Left lung (tissue), 14 donors: Measurements from ENCODE around the gene ANAPC5. TPM values are rescaled to one million over a fixed set of nuclear protein-coding genes. Genes with fewer than 3 reads are reported as not detected.

ENCODE experiments used
- ATAC-seq: fragments of 200-7000 bp; cut with Tn5 transposase; one replicate; pipeline ENCODE4 v1.9.1; 2020; ENCODE audit warnings: moderate library complexity
- DNase-seq, 4 donors: peaks; one replicate each; pipeline ENCODE4 v3.0.0-alpha.2; 2013 to 2020
- H3K27ac ChIP-seq, 2 donors: fragments of 200-600 bp; sonication (generic) in 1 of 2; one replicate each; pipeline versions ENCODE4 v1.5.0 to v1.8.0; 2020 to 2021
- H3K27me3 ChIP-seq, 2 donors: fragments of 200-600 bp; sonication (generic) in 1 of 2; one replicate each; pipeline versions ENCODE4 v1.5.0 to v1.8.0; 2020 to 2021
- H3K36me3 ChIP-seq, 2 donors: fragments of 200-600 bp; sonication (generic) in 1 of 2; one replicate each; pipeline versions ENCODE4 v1.5.0 to v1.8.0; 2020 to 2021
- H3K4me1 ChIP-seq, 2 donors: fragments of 200-600 bp; one replicate each; pipeline ENCODE4 v1.8.0; 2021
- H3K4me3 ChIP-seq, 2 donors: fragments of 200-600 bp; sonication (generic) in 1 of 2; one replicate each; pipeline versions ENCODE4 v1.5.0 to v1.8.0; 2020 to 2021; ENCODE audit warnings: mild to moderate bottlenecking in 1 of 2
- H3K9me3 ChIP-seq, 2 donors: fragments of 200-600 bp; sonication (generic) in 1 of 2; one replicate each; pipeline versions ENCODE4 v1.5.0 to v1.8.0; 2020 to 2021
- intact Hi-C, 2 donors: fragments of 100-400 bp; cut with DNase I; formaldehyde crosslinking; loops; one replicate each; pipeline versions ENCODE4 v1.11.2 to v1.14.2; 2022
- long read RNA-seq, 12 donors: library from polyadenylated mRNA in 2 of 12; unstranded in 2 of 12; transcript quantifications; one replicate each; pipeline ENCODE4 v2.0.0 and lab custom pipeline, GENCODE V29; 2019 to 2026
- polyA plus RNA-seq, 6 donors: library from polyadenylated mRNA; unstranded; fragments of 120-200 nt; gene quantifications; one replicate each; pipeline ENCODE4 v1.2.1, GENCODE V29; 2013; ENCODE audit not compliant: insufficient read length in 6 of 6
- total RNA-seq, 2 donors: library from RNA; stranded (reverse); fragmentation: NEBNext Ultra II Directional; extraction: Animal tissue kit (Norgen Biotek cat#: 25700); gene quantifications; one replicate each; pipeline ENCODE4 v1.2.1, GENCODE V29; 2021
- TF ChIP-seq, protein P1 (sequence below), 2 donors: fragments of 200-600 bp; sonication (generic) in 1 of 2; IDR thresholded peaks; one replicate each; pipeline versions ENCODE4 v1.5.0 to v1.8.0; 2021; ENCODE audit warnings: antibody characterized with exemption in 2 of 2
- donor health status: DM: no; HTN: yes; CAD: no.
- donor health status: DM: no; HTN: no; CAD: no.

The ANAPC5 gene, protein sequence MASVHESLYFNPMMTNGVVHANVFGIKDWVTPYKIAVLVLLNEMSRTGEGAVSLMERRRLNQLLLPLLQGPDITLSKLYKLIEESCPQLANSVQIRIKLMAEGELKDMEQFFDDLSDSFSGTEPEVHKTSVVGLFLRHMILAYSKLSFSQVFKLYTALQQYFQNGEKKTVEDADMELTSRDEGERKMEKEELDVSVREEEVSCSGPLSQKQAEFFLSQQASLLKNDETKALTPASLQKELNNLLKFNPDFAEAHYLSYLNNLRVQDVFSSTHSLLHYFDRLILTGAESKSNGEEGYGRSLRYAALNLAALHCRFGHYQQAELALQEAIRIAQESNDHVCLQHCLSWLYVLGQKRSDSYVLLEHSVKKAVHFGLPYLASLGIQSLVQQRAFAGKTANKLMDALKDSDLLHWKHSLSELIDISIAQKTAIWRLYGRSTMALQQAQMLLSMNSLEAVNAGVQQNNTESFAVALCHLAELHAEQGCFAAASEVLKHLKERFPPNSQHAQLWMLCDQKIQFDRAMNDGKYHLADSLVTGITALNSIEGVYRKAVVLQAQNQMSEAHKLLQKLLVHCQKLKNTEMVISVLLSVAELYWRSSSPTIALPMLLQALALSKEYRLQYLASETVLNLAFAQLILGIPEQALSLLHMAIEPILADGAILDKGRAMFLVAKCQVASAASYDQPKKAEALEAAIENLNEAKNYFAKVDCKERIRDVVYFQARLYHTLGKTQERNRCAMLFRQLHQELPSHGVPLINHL
- total RNA-seq (100 to 1,000 TPM in 1 of 2 donors, 10 to 100 TPM in 1; 84.8 to 108 TPM), polyA plus RNA-seq (100 to 1,000 TPM; 143 to 206 (median 181) TPM)
- long read RNA-seq, donor 1, transcript ANAPC5-218 (17 exons, 2,400 nt) = major isoform, 9 of 80 reads
- long read RNA-seq, donor 1, transcript ANAPC5-203 (2 exons, 1,141 nt) = minor isoform, 5 of 80 reads
- long read RNA-seq, donor 1, partial matches to known transcripts = 59 of 80 reads
- long read RNA-seq, donor 1, other reads (novel, unspliced or antisense) = 0 of 80 reads
- long read RNA-seq, donor 2, transcript ANAPC5-201 (17 exons, 2,513 nt) = major isoform, 10 of 40 reads
- long read RNA-seq, donor 2, partial matches to known transcripts = 23 of 40 reads
- long read RNA-seq, donor 2, other reads (novel, unspliced or antisense) = 0 of 40 reads
- long read RNA-seq, donor 3, transcript ANAPC5-201 (17 exons, 2,513 nt) = major isoform, 7 of 33 reads
- long read RNA-seq, donor 3, partial matches to known transcripts = 19 of 33 reads
- long read RNA-seq, donor 3, other reads (novel, unspliced or antisense) = 0 of 33 reads
- long read RNA-seq, donor 4, transcript ANAPC5-218 (17 exons, 2,400 nt) = minor isoform, 13 of 48 reads
- long read RNA-seq, donor 4, transcript ANAPC5-201 (17 exons, 2,513 nt) = major isoform, 14 of 48 reads
- long read RNA-seq, donor 4, partial matches to known transcripts = 14 of 48 reads
- long read RNA-seq, donor 4, other reads (novel, unspliced or antisense) = 7 of 48 reads
- long read RNA-seq, donor 5, transcript ANAPC5-203 (2 exons, 1,141 nt) = major isoform, 5 of 71 reads
- long read RNA-seq, donor 5, partial matches to known transcripts = 56 of 71 reads
- long read RNA-seq, donor 5, other reads (novel, unspliced or antisense) = 0 of 71 reads
- long read RNA-seq, donor 6, transcript ANAPC5-218 (17 exons, 2,400 nt) = major isoform, 6 of 26 reads
- long read RNA-seq, donor 6, transcript ANAPC5-201 (17 exons, 2,513 nt) = minor isoform, 5 of 26 reads
- long read RNA-seq, donor 6, partial matches to known transcripts = 11 of 26 reads
- long read RNA-seq, donor 6, other reads (novel, unspliced or antisense) = 0 of 26 reads
- long read RNA-seq, donor 7, transcript ANAPC5-201 (17 exons, 2,513 nt) = minor isoform, 7 of 73 reads
- long read RNA-seq, donor 7, transcript ANAPC5-208 (9 exons, 2,077 nt) = major isoform, 11 of 73 reads
- long read RNA-seq, donor 7, partial matches to known transcripts = 47 of 73 reads
- long read RNA-seq, donor 7, other reads (novel, unspliced or antisense) = 0 of 73 reads
- long read RNA-seq, donor 8, transcript ANAPC5-208 (9 exons, 2,077 nt) = major isoform, 11 of 80 reads
- long read RNA-seq, donor 8, transcript ANAPC5-201 (17 exons, 2,513 nt) = minor isoform, 6 of 80 reads
- long read RNA-seq, donor 8, transcript ANAPC5-203 (2 exons, 1,141 nt) = minor isoform, 6 of 80 reads
- long read RNA-seq, donor 8, partial matches to known transcripts = 52 of 80 reads
- long read RNA-seq, donor 8, other reads (novel, unspliced or antisense) = 0 of 80 reads
- long read RNA-seq, donor 9 = 0 reads
- long read RNA-seq, donor 10, transcript ANAPC5-201 (17 exons, 2,513 nt) = major isoform, 35 of 82 reads
- long read RNA-seq, donor 10, transcript ANAPC5-218 (17 exons, 2,400 nt) = minor isoform, 25 of 82 reads
- long read RNA-seq, donor 10, partial matches to known transcripts = 13 of 82 reads
- long read RNA-seq, donor 10, other reads (novel, unspliced or antisense) = 8 of 82 reads
- long read RNA-seq, donor 11, transcript ANAPC5-208 (9 exons, 2,077 nt) = major isoform, 7 of 63 reads
- long read RNA-seq, donor 11, transcript ANAPC5-218 (17 exons, 2,400 nt) = minor isoform, 6 of 63 reads
- long read RNA-seq, donor 11, transcript ANAPC5-201 (17 exons, 2,513 nt) = major isoform, 7 of 63 reads
- long read RNA-seq, donor 11, partial matches to known transcripts = 36 of 63 reads
- long read RNA-seq, donor 11, other reads (novel, unspliced or antisense) = 0 of 63 reads
- long read RNA-seq, donor 12, transcript ANAPC5-218 (17 exons, 2,400 nt) = minor isoform, 7 of 54 reads
- long read RNA-seq, donor 12, transcript ANAPC5-201 (17 exons, 2,513 nt) = major isoform, 10 of 54 reads
- long read RNA-seq, donor 12, transcript ANAPC5-208 (9 exons, 2,077 nt) = minor isoform, 8 of 54 reads
- long read RNA-seq, donor 12, partial matches to known transcripts = 29 of 54 reads
- long read RNA-seq, donor 12, other reads (novel, unspliced or antisense) = 0 of 54 reads

DNA sequence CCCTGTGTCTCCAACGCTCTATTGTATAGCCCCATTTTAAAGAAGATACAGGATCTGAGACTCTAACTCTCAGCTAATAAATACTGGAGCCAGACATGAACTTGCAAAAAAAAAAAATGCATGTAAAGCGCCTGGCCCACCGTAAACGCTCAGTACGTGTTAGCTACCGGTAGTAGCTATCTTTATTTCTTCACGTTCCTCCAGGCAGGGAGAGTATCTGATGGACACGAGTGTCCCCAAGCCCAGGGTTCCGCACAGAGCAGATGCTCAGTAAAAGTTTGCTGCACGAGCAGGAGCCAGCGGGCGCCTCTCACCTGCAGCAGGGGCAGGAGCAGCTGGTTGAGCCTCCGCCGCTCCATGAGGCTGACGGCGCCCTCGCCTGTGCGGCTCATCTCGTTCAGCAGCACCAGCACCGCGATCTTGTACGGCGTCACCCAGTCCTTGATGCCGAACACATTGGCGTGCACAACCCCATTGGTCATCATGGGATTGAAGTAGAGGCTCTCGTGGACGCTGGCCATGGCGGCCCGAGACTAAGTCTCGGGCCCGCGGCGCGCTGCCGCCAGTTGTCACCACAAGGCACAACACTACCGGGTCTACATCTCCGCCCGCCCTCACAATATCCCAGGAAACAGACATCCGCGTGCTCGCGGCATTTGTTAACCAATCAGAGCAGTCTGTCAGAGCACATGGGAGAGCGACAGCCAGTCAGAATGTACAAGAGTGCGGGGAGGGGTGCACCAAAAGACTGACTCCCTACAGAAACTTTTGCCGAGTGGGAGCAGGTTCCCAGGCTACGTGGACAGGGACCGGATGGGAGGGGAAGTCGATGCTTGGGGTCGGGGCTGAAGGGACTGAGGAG is at the start of gene ANAPC5:
TSS of gene ANAPC5 (minus strand) at position 592 of the 862 bp plus-strand sequence. CDS start at position 521, 71 bp downstream.
- H3K9me3 ChIP-seq = no peaks in the 10 kb centered on the region
- TF ChIP-seq, protein P1, sequence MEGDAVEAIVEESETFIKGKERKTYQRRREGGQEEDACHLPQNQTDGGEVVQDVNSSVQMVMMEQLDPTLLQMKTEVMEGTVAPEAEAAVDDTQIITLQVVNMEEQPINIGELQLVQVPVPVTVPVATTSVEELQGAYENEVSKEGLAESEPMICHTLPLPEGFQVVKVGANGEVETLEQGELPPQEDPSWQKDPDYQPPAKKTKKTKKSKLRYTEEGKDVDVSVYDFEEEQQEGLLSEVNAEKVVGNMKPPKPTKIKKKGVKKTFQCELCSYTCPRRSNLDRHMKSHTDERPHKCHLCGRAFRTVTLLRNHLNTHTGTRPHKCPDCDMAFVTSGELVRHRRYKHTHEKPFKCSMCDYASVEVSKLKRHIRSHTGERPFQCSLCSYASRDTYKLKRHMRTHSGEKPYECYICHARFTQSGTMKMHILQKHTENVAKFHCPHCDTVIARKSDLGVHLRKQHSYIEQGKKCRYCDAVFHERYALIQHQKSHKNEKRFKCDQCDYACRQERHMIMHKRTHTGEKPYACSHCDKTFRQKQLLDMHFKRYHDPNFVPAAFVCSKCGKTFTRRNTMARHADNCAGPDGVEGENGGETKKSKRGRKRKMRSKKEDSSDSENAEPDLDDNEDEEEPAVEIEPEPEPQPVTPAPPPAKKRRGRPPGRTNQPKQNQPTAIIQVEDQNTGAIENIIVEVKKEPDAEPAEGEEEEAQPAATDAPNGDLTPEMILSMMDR (IDR thresholded peaks at IDR 0.05) = peak in 1 of 2 donors; percentile 20

DNA sequence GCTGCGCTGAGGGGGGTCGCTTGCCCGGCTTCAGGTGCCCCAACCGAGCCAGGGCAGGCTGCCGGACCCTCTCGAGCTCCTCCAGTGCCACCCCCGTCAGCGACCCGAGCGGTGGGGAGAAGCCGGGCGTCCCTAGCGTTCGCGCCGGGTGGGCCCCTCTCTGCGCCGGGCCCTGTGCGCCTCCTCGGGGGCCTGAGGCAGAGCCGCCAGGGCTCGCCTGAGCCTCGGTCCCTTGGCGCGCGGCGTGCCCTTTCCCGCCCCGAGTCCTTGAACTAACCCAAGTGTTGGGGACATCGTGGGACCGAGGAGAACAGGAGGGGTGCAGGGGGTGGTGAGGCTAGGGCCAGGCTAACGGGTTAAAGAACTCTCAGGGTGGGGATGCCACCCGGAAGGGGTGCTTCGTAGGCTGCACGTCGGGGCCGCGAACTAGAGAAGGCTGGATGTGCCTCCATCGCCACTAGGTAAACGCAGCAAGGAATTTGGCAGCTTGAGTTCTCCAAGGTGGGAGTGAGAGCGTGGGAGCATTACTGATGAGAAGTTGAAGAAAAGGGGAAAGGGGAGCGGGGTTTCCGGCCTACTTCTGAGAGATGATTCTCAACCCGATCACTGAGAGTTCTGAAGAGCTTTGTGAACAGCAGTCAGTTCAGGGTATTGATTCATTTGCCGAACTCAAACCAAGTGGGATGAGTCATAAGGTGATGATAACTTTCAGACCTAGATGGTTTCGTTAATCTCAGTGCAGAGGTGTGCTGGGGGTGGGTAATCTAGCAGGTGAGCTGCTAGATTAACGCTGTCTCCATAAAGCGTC is 48.3 kb upstream of the ANAPC5 start:
- peaks cover 14 to 28% of the 10 kb centered on the region in 2 donors for H3K4me1 ChIP-seq
- no peaks in the 10 kb centered on the region for H3K9me3 ChIP-seq
- intact Hi-C loops = no loop called here
- H3K36me3 ChIP-seq = peaks cover 0 to 15% of the 10 kb centered on the region in 2 donors
- TF ChIP-seq, protein P1 (IDR thresholded peaks at IDR 0.05) = no peak
- DNase-seq (peak; percentile 6 to 89 (median 42)), ATAC-seq (peak; percentile 73)
- H3K27me3 ChIP-seq = no peaks in the 10 kb centered on the region
- H3K27ac ChIP-seq = peak overlapping the region; percentile 87 to 92
- H3K4me3 ChIP-seq = peak overlapping the region; percentile 84 to 97

More for the DNA sequence above, at the start of gene ANAPC5:
- DNase-seq = peak; percentile 93 to 98 (median 96)
- Histone ChIP-seq H3K4me1 (peaks cover 9 to 27% of the 10 kb centered on the region in 2 donors), H3K4me3 (peak within 1 kb of the TSS; percentile 76 to 94), H3K36me3 (peaks cover 0 to 7% of the 10 kb centered on the region in 2 donors), H3K27ac (peak within 1 kb of the TSS; percentile 82 to 97), H3K27me3 (no peaks in the 10 kb centered on the region)
- intact Hi-C loops = no loop called here
- peak; percentile 100 for ATAC-seq
